GM12878 (cell line): ENCODE results near the gene LHFPL3. TPM values are rescaled to one million over a fixed set of nuclear protein-coding genes. Genes with fewer than 3 reads are reported as not detected.

Source experiments
- ATAC-seq: fragments of 200-7000 bp; cut with Tn5 transposase; 3 replicates; pipeline ENCODE4 v1.9.1; 2020; ENCODE audit warnings: mild to moderate bottlenecking, moderate library complexity
- BruUV-seq: library from RNA; stranded (reverse); fragments of 400-500 nt; replicated peaks from 2 replicates; lab custom pipeline; 2021; lab: Mats Ljungman, UMichigan
- CTCF ChIA-PET: fragments of 300-600 bp; sonication (Branson Sonifier 250); formaldehyde crosslinking; extraction: SDS; loops from one replicate; lab custom pipeline; 2021; ENCODE audit warnings: inconsistent platforms; lab: Yijun Ruan, JAX
- POLR2A ChIA-PET: fragments of 350-600 bp; formaldehyde crosslinking; extraction: SDS; loops from one replicate; lab custom pipeline; 2021; ENCODE audit warnings: inconsistent platforms; lab: Charles Lee
- RAD21 ChIA-PET: fragments of 300-600 bp; sonication (Branson Sonifier 250); formaldehyde crosslinking; loops from one replicate; lab custom pipeline; 2023; ENCODE audit warnings: antibody characterized with exemption; ENCODE audit not compliant: unreplicated experiment; lab: Charles Lee
- SMC1A ChIA-PET: fragments of 300-600 bp; sonication (Branson Sonifier 250); formaldehyde crosslinking; loops from one replicate; lab custom pipeline; 2023; ENCODE audit not compliant: unreplicated experiment, uncharacterized antibody; lab: Charles Lee
- DNase-seq: peaks from one replicate; pipeline ENCODE4 v3.0.0-alpha.2; 2011; ENCODE audit warnings: low read depth, low spot score
- FAIRE-seq: peaks from 3 replicates; lab custom pipeline; 2011; peaks lifted over from hg19 to GRCh38; lab: Jason Lieb, UNC
- H2AFZ ChIP-seq: 2 replicates; pipeline ENCODE4 v1.6.0; 2011; ENCODE audit warnings: low read depth, low read length, control low read depth; ENCODE audit not compliant: control insufficient read depth
- H3K27ac ChIP-seq: 2 replicates; pipeline ENCODE4 v1.5.1; 2011; ENCODE audit warnings: control low read depth; ENCODE audit not compliant: control insufficient read depth, insufficient read depth
- H3K27me3 ChIP-seq, 2 experiments: replicated peaks in 1 of 2; 2 replicates each; pipeline versions ENCODE4 v1.6.0 to v1.6.1; 2011; ENCODE audit warnings: low read length in 1 of 2; ENCODE audit not compliant: control insufficient read depth in 2 of 2, insufficient read depth in 2 of 2
- H3K36me3 ChIP-seq, 2 experiments: 2 replicates each; pipeline ENCODE4 v1.5.1; 2011; ENCODE audit warnings: low read length in 1 of 2; ENCODE audit not compliant: control insufficient read depth in 2 of 2, insufficient read depth in 2 of 2
- H3K4me1 ChIP-seq: 2 replicates; pipeline ENCODE4 v1.6.1; 2011; ENCODE audit warnings: mild to moderate bottlenecking, low read length, moderate library complexity, mixed read lengths; ENCODE audit not compliant: control insufficient read depth, insufficient read depth
- H3K4me2 ChIP-seq: 2 replicates; pipeline ENCODE4 v1.6.0; 2011; ENCODE audit warnings: control low read depth; ENCODE audit not compliant: control insufficient read depth, insufficient read depth
- H3K4me3 ChIP-seq: fragments of 200-600 bp; sonication (generic); 2 replicates; pipeline ENCODE4 v1.5.1; 2016
- H3K79me2 ChIP-seq: 2 replicates; pipeline ENCODE4 v1.6.0; 2011; ENCODE audit warnings: low read length; ENCODE audit not compliant: control insufficient read depth, insufficient read depth
- H3K9ac ChIP-seq: 2 replicates; pipeline ENCODE4 v1.8.0; 2011; ENCODE audit warnings: low read length, control low read depth, mixed read lengths; ENCODE audit not compliant: control insufficient read depth, insufficient read depth
- H3K9me3 ChIP-seq: replicated peaks from 3 replicates; pipeline ENCODE4 v1.5.1; 2011; ENCODE audit warnings: mild to moderate bottlenecking, low read length; ENCODE audit not compliant: control insufficient read depth, insufficient read depth
- H4K20me1 ChIP-seq: 2 replicates; pipeline ENCODE4 v1.6.0; 2011; ENCODE audit not compliant: control insufficient read depth, insufficient read depth
- CHD4 ChIP-seq: fragments of 200-600 bp; sonication (generic); IDR thresholded peaks from 2 replicates; pipeline ENCODE4 v1.6.1; 2016; ENCODE audit warnings: mild to moderate bottlenecking
- EP300 ChIP-seq, 2 experiments: fragments of 150-350 bp in 1 of 2; IDR thresholded peaks; 2 replicates each; pipeline ENCODE4 v1.6.1; 2011 to 2012; ENCODE audit warnings: low read depth in 2 of 2, low read length in 2 of 2, borderline replicate concordance in 1 of 2, improper control_type of control experiment in 1 of 2, inconsistent platforms in 1 of 2; ENCODE audit not compliant: control insufficient read depth in 1 of 2
- IRF4 ChIP-seq: IDR thresholded peaks from 2 replicates; pipeline ENCODE4 v1.6.1; 2011; ENCODE audit warnings: low read depth, low read length
- JUNB ChIP-seq: IDR thresholded peaks from 2 replicates; pipeline ENCODE4 v1.6.1; 2016; ENCODE audit warnings: antibody characterized with exemption, mild to moderate bottlenecking
- JUND ChIP-seq: IDR thresholded peaks from 2 replicates; pipeline ENCODE4 v1.6.1; 2012; ENCODE audit warnings: low read depth, mild to moderate bottlenecking, low read length, improper control_type of control experiment, moderate library complexity
- PML ChIP-seq: IDR thresholded peaks from 2 replicates; pipeline ENCODE4 v1.6.1; 2012; ENCODE audit warnings: low read length, inconsistent platforms
- POLR2A ChIP-seq: IDR thresholded peaks from 2 replicates; pipeline ENCODE4 v1.6.1; 2011; ENCODE audit warnings: low read depth, mild to moderate bottlenecking, low read length
- RB1 ChIP-seq: fragments of 450-650 bp; formaldehyde crosslinking; IDR thresholded peaks from 2 replicates; pipeline ENCODE4 v1.6.1; 2017; ENCODE audit warnings: mild to moderate bottlenecking, borderline replicate concordance
- SMAD1 ChIP-seq: fragments of 450-650 bp; IDR thresholded peaks from 2 replicates; pipeline ENCODE4 v1.6.1; 2018; ENCODE audit warnings: mild to moderate bottlenecking, low read depth; ENCODE audit not compliant: partially characterized antibody
- TCF12 ChIP-seq: IDR thresholded peaks from 2 replicates; pipeline ENCODE4 v1.6.1; 2011; ENCODE audit warnings: low read depth, mild to moderate bottlenecking, low read length
- ZNF24 ChIP-seq: fragments of 450-650 bp; IDR thresholded peaks from 2 replicates; pipeline ENCODE4 v1.6.1; 2017; ENCODE audit warnings: antibody characterized with exemption, mild to moderate bottlenecking
- ZNF274 ChIP-seq: IDR thresholded peaks from one replicate; pipeline ENCODE4 v1.8.0; 2011; ENCODE audit not compliant: insufficient read length, insufficient read depth
- ZNF384 ChIP-seq: IDR thresholded peaks from 2 replicates; pipeline ENCODE4 v1.6.1; 2012; ENCODE audit warnings: low read depth, mild to moderate bottlenecking, low read length, improper control_type of control experiment, borderline replicate concordance
- ZNF622 ChIP-seq: fragments of 450-650 bp; IDR thresholded peaks from 2 replicates; pipeline ENCODE4 v1.6.1; 2017; ENCODE audit warnings: mild to moderate bottlenecking, inconsistent platforms
- WGBS: methylation state at CpG from one replicate; pipeline ENCODE4 v1.1.6; 2016; ENCODE audit warnings: low lambda C conversion rate; ENCODE audit not compliant: insufficient replicate concordance, insufficient coverage; ENCODE audit errors: missing lambda C conversion rate; 5-methylcytosine and 5-hydroxymethylcytosine counted together
- in situ Hi-C: fragments of 300-500 bp; cut with MboI; formaldehyde crosslinking; loops from 9 replicates; pipeline ENCODE4 v1.14.3; 2018; ENCODE audit warnings: mixed read lengths
- intact Hi-C: fragments of 100-400 bp; cut with micrococcal nuclease; formaldehyde crosslinking; loops from one replicate; pipeline ENCODE4 v1.14.2; 2022; ENCODE audit not compliant: unreplicated experiment
- polyA plus RNA-seq, 11 experiments: library from polyadenylated mRNA; depleted of rRNA in 4 of 11; unstranded in 6 of 11; stranded (reverse) in 5 of 11; fragments of >200 nt; fragmentation: Nextera tagmentation in 4 of 11; fragmentation: Illumina TruSeq in 1 of 11; extraction: Ambion mirVana in 4 of 11; extraction: Trizol in 1 of 11; gene quantifications; 1 replicate in 1 of 11; 2 replicates in 10 of 11; pipeline versions ENCODE4 v1.2.1 to v1.2.3, GENCODE V29; 2011 to 2016; ENCODE audit warnings: inconsistent platforms in 2 of 11, missing spikeins in 2 of 11, low read depth in 1 of 11
- total RNA-seq, 4 experiments: library from RNA; depleted of rRNA in 3 of 4; stranded (reverse); fragments of >200 nt in 3 of 4; fragmentation: Illumina TruSeq in 1 of 4; extraction: Trizol in 1 of 4; gene quantifications; 2 replicates each; pipeline versions ENCODE4 v1.2.1 to v1.2.3, GENCODE V29; 2013 to 2021
- TF ChIP-seq, protein P1 (sequence below): IDR thresholded peaks from 2 replicates; pipeline ENCODE4 v1.6.1; 2011; ENCODE audit warnings: borderline replicate concordance, low read depth, mild to moderate bottlenecking, moderate library complexity, low read length; ENCODE audit not compliant: insufficient read depth, poor library complexity, severe bottlenecking
- TF ChIP-seq, protein P2 (sequence below): fragments of 450-650 bp; IDR thresholded peaks from 2 replicates; pipeline ENCODE4 v1.6.1; 2017; ENCODE audit warnings: mild to moderate bottlenecking
- TF ChIP-seq, protein P3 (sequence below): fragments of 450-650 bp; IDR thresholded peaks from 2 replicates; pipeline ENCODE4 v1.6.1; 2016; ENCODE audit warnings: mild to moderate bottlenecking

The LHFPL3 gene
- total and polyA plus RNA-seq, 10 of the 15 experiments (the other 5 are each of a cell fraction or from before 2014, with no cell fraction given): 0.09 TPM; not detected in 9

DNA sequence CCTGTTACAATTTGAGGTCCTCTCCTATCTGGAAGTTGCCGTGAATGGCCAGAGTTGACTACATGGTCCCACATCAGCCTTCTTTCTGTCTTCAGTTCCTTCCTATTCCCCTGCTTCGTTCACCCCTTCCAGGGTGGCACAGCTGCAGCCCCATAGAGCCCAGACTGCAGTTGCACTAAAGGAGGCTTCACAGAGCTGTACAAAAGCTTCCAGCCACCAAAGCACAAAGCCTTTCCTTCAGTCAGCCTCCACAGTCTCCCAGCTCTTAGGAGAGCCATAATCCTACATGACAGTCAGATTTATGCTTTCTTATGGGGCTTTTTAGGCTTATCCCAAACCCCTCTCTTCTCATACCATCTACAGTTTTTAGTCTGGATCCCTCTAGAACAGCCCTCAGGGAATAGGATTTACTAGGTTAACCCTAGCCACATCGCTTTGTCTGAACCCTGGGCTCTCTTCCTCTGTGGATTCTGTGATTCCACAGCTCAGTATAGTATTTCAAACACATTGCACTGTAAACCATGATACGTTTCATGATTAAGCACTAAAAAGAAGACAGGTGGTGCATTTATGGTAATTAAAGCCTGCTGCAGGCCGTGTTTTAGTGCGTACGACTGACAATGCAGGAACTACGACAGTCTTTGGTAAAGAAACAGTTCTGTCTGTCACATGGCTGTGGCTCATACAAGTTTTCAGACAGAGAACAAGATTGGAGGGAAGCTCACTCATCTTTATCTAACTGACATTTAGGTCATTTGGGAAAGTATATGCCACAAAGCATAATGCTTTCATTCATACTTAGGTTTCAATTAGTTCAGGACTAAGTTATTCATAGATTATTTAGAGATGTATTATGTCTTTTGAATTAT is 477.3 kb downstream of the LHFPL3 start (continued):
- TF ChIP-seq, protein P1, sequence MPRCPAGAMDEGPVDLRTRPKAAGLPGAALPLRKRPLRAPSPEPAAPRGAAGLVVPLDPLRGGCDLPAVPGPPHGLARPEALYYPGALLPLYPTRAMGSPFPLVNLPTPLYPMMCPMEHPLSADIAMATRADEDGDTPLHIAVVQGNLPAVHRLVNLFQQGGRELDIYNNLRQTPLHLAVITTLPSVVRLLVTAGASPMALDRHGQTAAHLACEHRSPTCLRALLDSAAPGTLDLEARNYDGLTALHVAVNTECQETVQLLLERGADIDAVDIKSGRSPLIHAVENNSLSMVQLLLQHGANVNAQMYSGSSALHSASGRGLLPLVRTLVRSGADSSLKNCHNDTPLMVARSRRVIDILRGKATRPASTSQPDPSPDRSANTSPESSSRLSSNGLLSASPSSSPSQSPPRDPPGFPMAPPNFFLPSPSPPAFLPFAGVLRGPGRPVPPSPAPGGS: no peak
- TF ChIP-seq IRF4 (no peak), EP300 (IDR thresholded peaks at IDR 0.05; ENCODE audit: borderline replicate concordance in 1 of 2, control insufficient read depth in 1 of 2, low read depth in 2 of 2, low read length in 2 of 2) (no peak), RB1 (no peak)

DNA sequence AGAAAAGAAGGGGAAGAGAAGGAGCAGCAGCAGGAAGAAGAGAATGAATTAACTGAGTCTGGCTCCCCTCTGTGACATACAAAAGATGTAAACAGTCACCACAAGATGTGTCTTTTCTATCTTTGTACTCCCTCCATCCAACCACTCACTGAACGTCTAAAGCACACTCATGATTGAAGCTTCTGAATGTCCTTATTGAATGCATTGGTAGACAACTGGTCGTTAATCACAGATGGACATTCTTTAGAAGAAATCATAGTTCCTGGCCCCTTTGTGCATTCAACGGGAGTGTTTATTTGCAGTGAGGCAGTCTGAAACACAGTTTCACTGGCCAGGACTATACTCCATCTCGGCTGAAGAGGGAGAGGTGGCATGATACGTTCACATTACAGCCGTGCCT is 479.3 kb downstream of the LHFPL3 start:
- Histone ChIP-seq H3K9ac (no peak overlapping the region), H4K20me1 (no peaks in the 10 kb centered on the region), H3K27ac (no peak overlapping the region), H3K79me2 (no peaks in the 10 kb centered on the region), H2AFZ (no peak overlapping the region), H3K4me1 (no peaks in the 10 kb centered on the region), H3K36me3 (no peaks in the 10 kb centered on the region), H3K9me3 (no peaks in the 10 kb centered on the region), H3K4me2 (no peak overlapping the region), H3K27me3 (peaks cover 0 to 1% of the 10 kb centered on the region in 2 experiments; a peak in 1 of 4 replicates), H3K4me3 (no peak overlapping the region)
- BruUV-seq: no TSS peak
- in situ Hi-C loops (no loop called here), intact Hi-C loops (no loop called here)
- TF ChIP-seq, protein P2, sequence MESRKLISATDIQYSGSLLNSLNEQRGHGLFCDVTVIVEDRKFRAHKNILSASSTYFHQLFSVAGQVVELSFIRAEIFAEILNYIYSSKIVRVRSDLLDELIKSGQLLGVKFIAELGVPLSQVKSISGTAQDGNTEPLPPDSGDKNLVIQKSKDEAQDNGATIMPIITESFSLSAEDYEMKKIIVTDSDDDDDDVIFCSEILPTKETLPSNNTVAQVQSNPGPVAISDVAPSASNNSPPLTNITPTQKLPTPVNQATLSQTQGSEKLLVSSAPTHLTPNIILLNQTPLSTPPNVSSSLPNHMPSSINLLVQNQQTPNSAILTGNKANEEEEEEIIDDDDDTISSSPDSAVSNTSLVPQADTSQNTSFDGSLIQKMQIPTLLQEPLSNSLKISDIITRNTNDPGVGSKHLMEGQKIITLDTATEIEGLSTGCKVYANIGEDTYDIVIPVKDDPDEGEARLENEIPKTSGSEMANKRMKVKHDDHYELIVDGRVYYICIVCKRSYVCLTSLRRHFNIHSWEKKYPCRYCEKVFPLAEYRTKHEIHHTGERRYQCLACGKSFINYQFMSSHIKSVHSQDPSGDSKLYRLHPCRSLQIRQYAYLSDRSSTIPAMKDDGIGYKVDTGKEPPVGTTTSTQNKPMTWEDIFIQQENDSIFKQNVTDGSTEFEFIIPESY: no peak
- TF ChIP-seq CHD4 (no peak), ZNF384 (no peak), ZNF622 (no peak), POLR2A (no peak), ZNF24 (no peak), SMAD1 (no peak), JUND (no peak), ZNF274 (no peak), TCF12 (no peak), JUNB (no peak), PML (no peak)
- TF ChIP-seq, protein P3, sequence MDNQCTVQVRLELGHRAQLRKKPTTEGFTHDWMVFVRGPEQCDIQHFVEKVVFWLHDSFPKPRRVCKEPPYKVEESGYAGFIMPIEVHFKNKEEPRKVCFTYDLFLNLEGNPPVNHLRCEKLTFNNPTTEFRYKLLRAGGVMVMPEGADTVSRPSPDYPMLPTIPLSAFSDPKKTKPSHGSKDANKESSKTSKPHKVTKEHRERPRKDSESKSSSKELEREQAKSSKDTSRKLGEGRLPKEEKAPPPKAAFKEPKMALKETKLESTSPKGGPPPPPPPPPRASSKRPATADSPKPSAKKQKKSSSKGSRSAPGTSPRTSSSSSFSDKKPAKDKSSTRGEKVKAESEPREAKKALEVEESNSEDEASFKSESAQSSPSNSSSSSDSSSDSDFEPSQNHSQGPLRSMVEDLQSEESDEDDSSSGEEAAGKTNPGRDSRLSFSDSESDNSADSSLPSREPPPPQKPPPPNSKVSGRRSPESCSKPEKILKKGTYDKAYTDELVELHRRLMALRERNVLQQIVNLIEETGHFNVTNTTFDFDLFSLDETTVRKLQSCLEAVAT: no peak
- DNase-seq (no peak), FAIRE-seq (no peak), ATAC-seq (no peak)
- RAD21 ChIA-PET: no interaction called here
- POLR2A ChIA-PET: no interaction called here
- SMC1A ChIA-PET: no interaction called here
- whole genome bisulfite sequencing: 13% methylated on average over 6 of the region's 6 CpGs
- CTCF ChIA-PET: no interaction called here
